ENCODE results near the gene TTC34.

DNA sequence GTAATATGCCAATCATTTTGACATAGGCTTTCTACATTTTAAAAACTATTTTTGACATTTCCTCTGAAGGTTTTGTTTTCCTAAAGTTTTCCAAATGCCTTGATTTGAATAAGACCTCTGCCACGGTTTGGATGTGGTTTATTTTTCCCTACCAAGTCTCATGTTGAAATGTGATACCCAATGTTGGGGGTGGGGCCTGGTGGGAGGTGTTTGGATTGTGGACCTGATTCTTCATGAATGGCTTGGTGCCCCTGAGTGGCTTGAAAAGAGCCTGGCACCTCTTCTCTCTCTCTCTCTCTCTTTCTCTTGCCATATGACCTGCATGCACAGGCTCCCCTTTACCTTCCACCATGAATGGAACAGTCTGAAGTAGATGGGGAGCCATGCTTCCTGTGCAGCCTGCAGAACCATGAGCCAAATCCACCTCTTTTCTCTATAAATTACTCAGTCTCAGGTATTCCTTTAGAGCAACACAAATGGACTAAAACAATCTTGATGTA, 183.5 kb downstream of the TTC34 start:
- TF ChIP-seq, protein P1, sequence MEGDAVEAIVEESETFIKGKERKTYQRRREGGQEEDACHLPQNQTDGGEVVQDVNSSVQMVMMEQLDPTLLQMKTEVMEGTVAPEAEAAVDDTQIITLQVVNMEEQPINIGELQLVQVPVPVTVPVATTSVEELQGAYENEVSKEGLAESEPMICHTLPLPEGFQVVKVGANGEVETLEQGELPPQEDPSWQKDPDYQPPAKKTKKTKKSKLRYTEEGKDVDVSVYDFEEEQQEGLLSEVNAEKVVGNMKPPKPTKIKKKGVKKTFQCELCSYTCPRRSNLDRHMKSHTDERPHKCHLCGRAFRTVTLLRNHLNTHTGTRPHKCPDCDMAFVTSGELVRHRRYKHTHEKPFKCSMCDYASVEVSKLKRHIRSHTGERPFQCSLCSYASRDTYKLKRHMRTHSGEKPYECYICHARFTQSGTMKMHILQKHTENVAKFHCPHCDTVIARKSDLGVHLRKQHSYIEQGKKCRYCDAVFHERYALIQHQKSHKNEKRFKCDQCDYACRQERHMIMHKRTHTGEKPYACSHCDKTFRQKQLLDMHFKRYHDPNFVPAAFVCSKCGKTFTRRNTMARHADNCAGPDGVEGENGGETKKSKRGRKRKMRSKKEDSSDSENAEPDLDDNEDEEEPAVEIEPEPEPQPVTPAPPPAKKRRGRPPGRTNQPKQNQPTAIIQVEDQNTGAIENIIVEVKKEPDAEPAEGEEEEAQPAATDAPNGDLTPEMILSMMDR (IDR thresholded peaks at IDR 0.05; ENCODE audit: low read depth, low read length), result no peak
- no peak for TF ChIP-seq EZH2phosphoT487 (IDR thresholded peaks at IDR 0.05; ENCODE audit: low read depth)
